ENCODE measurements around the gene IFNA2.

IFNA2 gene

DNA sequence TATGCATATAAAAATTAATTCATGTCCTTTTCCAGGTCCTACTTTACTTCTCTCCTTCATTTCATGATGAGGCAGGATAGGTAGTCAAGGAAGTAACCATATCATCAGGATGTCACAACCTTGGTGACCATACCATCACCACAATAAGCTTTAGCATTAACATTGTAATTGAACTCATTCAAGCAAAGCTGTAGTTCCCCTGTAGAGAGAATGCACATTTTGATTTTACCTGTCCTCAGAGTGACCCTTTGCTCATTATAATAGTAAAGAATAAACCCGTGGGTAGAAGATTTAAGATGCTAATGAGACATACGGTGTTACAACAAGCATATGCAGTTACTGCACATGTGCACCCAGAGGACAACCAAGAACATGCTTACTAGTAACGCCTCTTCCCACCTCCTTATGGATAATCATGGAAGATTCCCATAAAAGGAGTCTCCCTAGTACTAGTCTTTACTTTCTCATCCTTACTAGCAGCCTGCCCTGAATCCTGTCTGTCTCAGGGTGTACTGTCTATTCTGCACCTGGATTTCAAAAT lies 36.7 kb downstream of the IFNA2 start:
- H3K4me2 ChIP-seq (ENCODE audit: low read length): no peak overlapping the region
- no peaks in the 10 kb centered on the region for H3K36me3 ChIP-seq (ENCODE audit: control insufficient read depth, low read length)
- no peaks in the 10 kb centered on the region for H3K9me3 ChIP-seq (ENCODE audit: control insufficient read depth, insufficient read depth, low read length)
- H4K20me1 ChIP-seq (ENCODE audit: control insufficient read depth, insufficient read depth, low read depth, low read length): no peaks in the 10 kb centered on the region
- no peaks in the 10 kb centered on the region for H3K4me1 ChIP-seq (ENCODE audit: control insufficient read depth, low read length)
- H3K79me2 ChIP-seq (ENCODE audit: control insufficient read depth, low read length): no peaks in the 10 kb centered on the region
- no peaks in the 10 kb centered on the region for H3F3A ChIP-seq (ENCODE audit: control insufficient read depth, insufficient read depth)
- TF ChIP-seq EZH2phosphoT487 (IDR thresholded peaks at IDR 0.05; ENCODE audit: borderline replicate concordance, low read length): no peak
- TF ChIP-seq, protein P1, sequence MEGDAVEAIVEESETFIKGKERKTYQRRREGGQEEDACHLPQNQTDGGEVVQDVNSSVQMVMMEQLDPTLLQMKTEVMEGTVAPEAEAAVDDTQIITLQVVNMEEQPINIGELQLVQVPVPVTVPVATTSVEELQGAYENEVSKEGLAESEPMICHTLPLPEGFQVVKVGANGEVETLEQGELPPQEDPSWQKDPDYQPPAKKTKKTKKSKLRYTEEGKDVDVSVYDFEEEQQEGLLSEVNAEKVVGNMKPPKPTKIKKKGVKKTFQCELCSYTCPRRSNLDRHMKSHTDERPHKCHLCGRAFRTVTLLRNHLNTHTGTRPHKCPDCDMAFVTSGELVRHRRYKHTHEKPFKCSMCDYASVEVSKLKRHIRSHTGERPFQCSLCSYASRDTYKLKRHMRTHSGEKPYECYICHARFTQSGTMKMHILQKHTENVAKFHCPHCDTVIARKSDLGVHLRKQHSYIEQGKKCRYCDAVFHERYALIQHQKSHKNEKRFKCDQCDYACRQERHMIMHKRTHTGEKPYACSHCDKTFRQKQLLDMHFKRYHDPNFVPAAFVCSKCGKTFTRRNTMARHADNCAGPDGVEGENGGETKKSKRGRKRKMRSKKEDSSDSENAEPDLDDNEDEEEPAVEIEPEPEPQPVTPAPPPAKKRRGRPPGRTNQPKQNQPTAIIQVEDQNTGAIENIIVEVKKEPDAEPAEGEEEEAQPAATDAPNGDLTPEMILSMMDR (IDR thresholded peaks at IDR 0.05; ENCODE audit: low read depth, low read length, poor library complexity, severe bottlenecking): no peak
- no peaks in the 10 kb centered on the region for H3K9me2 ChIP-seq (replicated peaks; ENCODE audit: control insufficient read depth, low read length)
- no peak overlapping the region for H3K27ac ChIP-seq (ENCODE audit: low read depth, low read length)
- H3K27me3 ChIP-seq (ENCODE audit: control insufficient read depth, low read length): peaks cover 17% of the 10 kb centered on the region
- no peak overlapping the region for H3K4me3 ChIP-seq (ENCODE audit: low read length)

GRCh38 chr9:21340735-21341134 lies 44.5 kb downstream of the IFNA2 start:
- Histone ChIP-seq H3K79me2 (ENCODE audit: control insufficient read depth, low read length) (no peaks in the 10 kb centered on the region), H3K4me1 (ENCODE audit: control insufficient read depth, low read length) (peaks cover 7% of the 10 kb centered on the region), H3K36me3 (ENCODE audit: control insufficient read depth, low read length) (no peaks in the 10 kb centered on the region), H3K27me3 (ENCODE audit: control insufficient read depth, low read length) (peaks cover 18% of the 10 kb centered on the region), H3F3A (ENCODE audit: control insufficient read depth, insufficient read depth) (no peaks in the 10 kb centered on the region), H3K9me3 (ENCODE audit: control insufficient read depth, insufficient read depth, low read length) (no peaks in the 10 kb centered on the region), H3K4me3 (ENCODE audit: low read length) (no peak overlapping the region), H4K20me1 (ENCODE audit: control insufficient read depth, insufficient read depth, low read depth, low read length) (no peaks in the 10 kb centered on the region), H3K27ac (ENCODE audit: low read depth, low read length) (no peak overlapping the region), H3K4me2 (ENCODE audit: low read length) (no peak overlapping the region), H3K9me2 (replicated peaks; ENCODE audit: control insufficient read depth, low read length) (no peaks in the 10 kb centered on the region)
- TF ChIP-seq EZH2phosphoT487 (IDR thresholded peaks at IDR 0.05; ENCODE audit: borderline replicate concordance, low read length): no peak
- TF ChIP-seq, protein P1 (IDR thresholded peaks at IDR 0.05; ENCODE audit: low read depth, low read length, poor library complexity, severe bottlenecking): no peak

DNA sequence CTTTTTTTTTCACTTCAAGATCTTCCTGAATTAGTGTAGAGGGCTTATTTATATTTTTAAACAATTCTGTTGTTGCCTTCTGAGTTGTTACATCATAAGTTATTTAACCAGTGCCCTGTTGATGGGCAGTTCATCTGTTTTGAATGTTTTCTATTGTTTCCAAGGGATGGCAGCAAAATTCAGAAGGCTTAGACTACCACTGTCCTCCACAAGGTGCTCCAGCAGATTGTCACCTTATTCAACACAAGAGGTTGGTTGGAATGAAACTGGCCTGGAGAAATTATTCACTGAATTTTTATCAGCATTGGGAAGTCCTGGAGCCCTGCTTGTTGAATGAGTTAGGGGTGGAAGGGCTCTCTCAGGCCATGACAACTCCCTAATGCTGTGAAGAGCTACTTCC lies 48.7 kb downstream of the IFNA2 start:
- Histone ChIP-seq H4K20me1 (ENCODE audit: control insufficient read depth, insufficient read depth, low read depth, low read length) (peaks cover 13% of the 10 kb centered on the region; the same call in 1 of the 2 replicates), H3K4me3 (ENCODE audit: low read length) (no peak overlapping the region), H3K4me2 (ENCODE audit: low read length) (no peak overlapping the region), H3K36me3 (ENCODE audit: control insufficient read depth, low read length) (peaks cover 31% of the 10 kb centered on the region), H3K9me3 (ENCODE audit: control insufficient read depth, insufficient read depth, low read length) (no peaks in the 10 kb centered on the region), H3F3A (ENCODE audit: control insufficient read depth, insufficient read depth) (no peaks in the 10 kb centered on the region), H3K4me1 (ENCODE audit: control insufficient read depth, low read length) (peaks cover 40% of the 10 kb centered on the region), H3K27ac (ENCODE audit: low read depth, low read length) (no peak overlapping the region), H3K27me3 (ENCODE audit: control insufficient read depth, low read length) (peaks cover 13% of the 10 kb centered on the region), H3K79me2 (ENCODE audit: control insufficient read depth, low read length) (peaks cover 38% of the 10 kb centered on the region), H3K9me2 (replicated peaks; ENCODE audit: control insufficient read depth, low read length) (no peaks in the 10 kb centered on the region)
- TF ChIP-seq, protein P1 (IDR thresholded peaks at IDR 0.05; ENCODE audit: low read depth, low read length, poor library complexity, severe bottlenecking): no peak
- no peak for TF ChIP-seq EZH2phosphoT487 (IDR thresholded peaks at IDR 0.05; ENCODE audit: borderline replicate concordance, low read length)
